Subcutaneous adipose tissue (tissue), 4 donors: Measurements from ENCODE around the gene MTOR. TPM values are rescaled to one million over a fixed set of nuclear protein-coding genes. Genes with fewer than 3 reads are reported as not detected.

Experiments
- total RNA-seq, 4 donors: library from RNA; depleted of rRNA; stranded (reverse); fragments of >200 nt; gene quantifications; one replicate each; pipeline ENCODE4 v1.1.0, GENCODE V29; 2016
- TF ChIP-seq, protein P1 (sequence below): fragments of 450-650 bp; IDR thresholded peaks from one replicate; pipeline ENCODE4 v1.5.1; 2016; ENCODE audit warnings: low read depth, mild to moderate bottlenecking, control low read depth, antibody characterized with exemption, moderate library complexity

MTOR gene
- total RNA-seq, 4 donors from 2014 or later, result 36.2 to 54.1 (median 40.1) TPM

DNA sequence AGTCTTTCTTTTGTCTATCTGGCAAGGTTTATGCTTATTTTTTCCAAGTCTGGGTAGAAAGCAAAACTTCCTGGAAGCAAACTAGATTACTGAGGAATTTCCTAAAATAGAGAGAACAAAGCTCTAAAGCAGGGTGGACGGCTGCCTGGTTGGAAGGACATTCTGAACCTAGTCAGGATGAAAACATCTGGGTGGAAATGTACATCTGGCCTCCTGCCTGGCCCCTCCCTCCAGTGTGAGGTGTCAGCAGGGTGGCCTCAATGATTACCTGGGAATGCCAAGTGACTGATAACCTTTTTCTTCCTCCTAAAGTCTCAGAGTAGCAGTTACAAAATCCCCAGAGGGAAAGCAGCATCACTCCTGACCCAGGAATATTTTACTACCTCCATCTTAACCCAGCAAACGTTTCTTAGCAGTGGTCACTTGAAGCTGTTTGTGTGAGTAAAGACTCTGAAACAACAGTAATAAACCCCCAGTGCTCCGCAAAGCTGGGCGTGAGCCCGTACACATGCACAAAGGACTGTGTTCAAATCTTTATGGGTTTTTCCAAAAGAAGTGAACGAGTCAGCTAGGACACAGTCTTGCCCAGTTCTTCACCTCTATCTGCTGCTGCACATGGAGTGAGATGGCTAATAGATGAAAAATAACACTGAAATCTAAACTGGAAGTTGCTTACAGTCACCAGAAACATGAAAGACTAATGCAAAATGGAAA, 54.3 kb downstream of the MTOR start:
- TF ChIP-seq, protein P1, sequence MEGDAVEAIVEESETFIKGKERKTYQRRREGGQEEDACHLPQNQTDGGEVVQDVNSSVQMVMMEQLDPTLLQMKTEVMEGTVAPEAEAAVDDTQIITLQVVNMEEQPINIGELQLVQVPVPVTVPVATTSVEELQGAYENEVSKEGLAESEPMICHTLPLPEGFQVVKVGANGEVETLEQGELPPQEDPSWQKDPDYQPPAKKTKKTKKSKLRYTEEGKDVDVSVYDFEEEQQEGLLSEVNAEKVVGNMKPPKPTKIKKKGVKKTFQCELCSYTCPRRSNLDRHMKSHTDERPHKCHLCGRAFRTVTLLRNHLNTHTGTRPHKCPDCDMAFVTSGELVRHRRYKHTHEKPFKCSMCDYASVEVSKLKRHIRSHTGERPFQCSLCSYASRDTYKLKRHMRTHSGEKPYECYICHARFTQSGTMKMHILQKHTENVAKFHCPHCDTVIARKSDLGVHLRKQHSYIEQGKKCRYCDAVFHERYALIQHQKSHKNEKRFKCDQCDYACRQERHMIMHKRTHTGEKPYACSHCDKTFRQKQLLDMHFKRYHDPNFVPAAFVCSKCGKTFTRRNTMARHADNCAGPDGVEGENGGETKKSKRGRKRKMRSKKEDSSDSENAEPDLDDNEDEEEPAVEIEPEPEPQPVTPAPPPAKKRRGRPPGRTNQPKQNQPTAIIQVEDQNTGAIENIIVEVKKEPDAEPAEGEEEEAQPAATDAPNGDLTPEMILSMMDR, result no peak

DNA sequence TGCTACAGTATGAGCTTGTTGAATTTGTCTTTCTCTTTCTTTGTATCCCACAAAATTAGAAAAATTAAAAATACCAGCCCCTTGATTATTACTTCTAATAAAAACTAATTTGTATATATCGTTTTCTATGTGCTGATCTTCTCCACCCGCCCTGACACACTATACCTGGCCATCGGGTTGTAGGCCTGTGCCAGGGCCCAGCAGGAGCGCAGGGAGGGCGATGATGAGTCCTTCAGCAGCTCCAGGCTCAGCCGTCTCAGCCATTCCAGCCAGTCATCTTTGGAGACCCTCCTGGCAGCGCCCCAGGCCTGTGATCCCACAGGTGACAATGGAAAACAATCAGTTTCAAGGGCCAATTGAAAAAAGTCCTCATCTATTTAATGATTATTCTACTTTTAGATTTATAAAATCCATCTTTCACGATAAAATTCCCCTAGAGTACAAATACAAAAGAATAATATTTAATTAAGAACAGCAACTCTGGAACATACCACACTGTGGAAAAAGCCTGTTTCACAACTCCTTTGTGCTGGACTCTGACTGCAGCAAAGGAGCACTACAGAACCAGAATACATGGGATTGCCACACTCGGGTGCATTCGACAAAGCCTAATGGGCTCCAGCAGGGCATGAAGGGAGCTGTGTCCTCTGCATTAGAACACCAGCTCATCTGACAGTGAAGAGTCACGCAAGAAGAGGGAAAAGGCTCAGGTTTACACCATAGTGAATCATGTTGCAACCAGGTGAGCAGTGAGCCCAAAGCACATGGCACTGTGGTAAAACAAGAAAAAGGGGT, 57.8 kb downstream of the MTOR start:
- TF ChIP-seq, protein P1, result no peak

DNA sequence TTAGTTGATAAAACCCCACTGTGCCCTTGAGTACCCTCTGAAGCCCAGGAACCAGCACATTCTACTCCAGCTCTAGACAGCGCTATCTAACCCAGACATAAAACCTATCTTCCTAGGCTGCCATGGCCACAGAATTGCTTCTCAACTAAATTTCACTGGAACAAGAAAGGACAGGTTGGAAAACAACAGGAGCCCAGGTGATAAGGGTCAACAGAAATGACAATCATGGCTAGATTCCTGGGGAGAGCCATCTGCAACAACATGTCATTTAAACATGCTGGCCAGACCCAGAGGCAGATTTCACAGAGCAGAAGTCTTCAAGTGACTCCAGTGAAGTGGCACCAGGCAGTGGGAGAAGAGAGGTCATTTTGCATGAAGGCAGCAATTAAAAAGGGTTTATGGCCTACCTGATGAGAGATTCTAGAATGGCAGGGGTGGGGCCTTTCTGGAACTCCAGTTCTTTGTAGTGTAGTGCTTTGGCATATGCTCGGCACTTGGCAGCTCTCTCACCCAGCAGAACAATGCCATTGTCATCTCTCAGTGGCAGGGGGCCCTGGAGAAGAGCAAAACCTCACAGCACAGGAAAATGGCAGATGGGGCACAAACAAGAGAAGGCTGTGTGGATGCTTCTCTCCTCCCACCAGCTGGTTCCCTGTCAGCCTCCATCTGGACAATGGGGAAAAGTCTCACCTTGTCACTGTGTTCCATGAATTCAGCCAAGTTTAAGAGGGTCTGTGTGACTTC, 63.3 kb downstream of the MTOR start:
- TF ChIP-seq, protein P1, result no peak

DNA sequence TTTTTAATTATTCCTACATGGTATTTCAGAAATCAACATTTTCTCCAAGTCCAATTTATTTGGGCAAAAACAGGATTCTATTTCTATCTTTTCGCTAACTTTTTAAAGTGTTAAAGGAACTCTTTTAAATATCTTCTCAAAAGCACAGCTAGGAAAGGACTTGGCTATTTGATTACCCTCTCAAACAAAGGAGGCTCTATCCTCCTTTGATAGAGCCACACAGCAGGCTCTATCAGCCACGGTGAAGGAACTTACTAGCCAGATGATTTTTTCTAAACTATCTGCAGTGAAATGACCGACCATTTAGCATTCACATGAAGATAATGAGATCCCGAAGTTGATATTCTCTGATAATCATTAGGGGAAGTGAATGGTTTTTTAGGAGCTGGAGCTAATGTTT, 64.1 kb downstream of the MTOR start:
- TF ChIP-seq, protein P1, result no peak

DNA sequence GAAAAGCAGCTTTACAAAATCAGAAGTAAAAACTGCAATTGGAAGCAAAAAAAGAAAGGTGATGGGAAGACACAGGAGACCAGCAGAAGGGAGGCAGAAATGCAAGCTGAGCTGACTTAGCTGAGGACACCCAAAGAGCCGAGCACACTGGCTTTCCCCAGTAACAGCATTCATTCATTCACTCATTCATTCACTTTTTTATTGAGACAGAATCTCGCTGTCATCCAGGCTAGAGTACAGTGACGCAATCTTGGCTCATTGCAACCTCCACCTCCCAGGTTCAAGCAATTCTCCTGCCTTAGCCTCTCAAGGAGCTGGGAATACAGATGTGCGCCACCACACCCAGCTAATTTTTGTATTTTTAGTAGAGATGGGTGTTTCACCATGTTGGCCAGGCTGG, 65.0 kb downstream of the MTOR start:
- TF ChIP-seq, protein P1, result no peak

DNA sequence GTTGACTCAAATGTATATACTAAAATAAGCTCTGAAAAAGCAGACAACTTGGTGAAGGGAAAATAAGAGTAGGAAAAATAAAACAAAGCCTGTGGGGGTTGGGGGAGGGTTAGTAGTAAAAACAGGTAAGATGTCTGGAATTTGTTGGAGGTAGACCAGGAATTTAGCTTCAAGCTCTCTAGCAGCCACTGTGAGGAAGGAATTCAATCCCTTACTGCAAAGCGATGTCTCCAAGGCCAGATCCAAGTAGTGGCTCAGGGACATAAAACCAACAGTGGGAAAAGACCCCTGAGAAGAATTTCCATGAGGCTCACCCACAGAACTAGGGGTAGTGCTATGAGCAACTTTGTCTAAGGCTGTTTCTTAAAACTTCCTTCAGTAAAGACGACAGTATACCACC, 65.4 kb downstream of the MTOR start:
- TF ChIP-seq, protein P1, result no peak
